Parathyroid adenoma (tissue), 2 donors: ENCODE results near the gene MLXIP.
"Not testable (repeated sequence)": the region's sequence is repeated elsewhere in the genome, so short reads cannot be mapped to it uniquely, and the experiment has no call there.

Experiments
- H2AFZ ChIP-seq: fragments of 300-600 bp; sonication (generic); one replicate; pipeline ENCODE4 v1.7.0; 2017; ENCODE audit warnings: antibody characterized with exemption, mild to moderate bottlenecking
- H3K27ac ChIP-seq: fragments of 300-600 bp; sonication (generic); one replicate; pipeline ENCODE4 v1.7.0; 2017
- H3K27me3 ChIP-seq: fragments of 300-600 bp; sonication (generic); one replicate; pipeline ENCODE4 v1.7.0; 2017; ENCODE audit warnings: low read length; ENCODE audit not compliant: control insufficient read depth, insufficient read depth
- H3K36me3 ChIP-seq: fragments of 300-600 bp; sonication (generic); one replicate; pipeline ENCODE4 v1.7.0; 2017; ENCODE audit warnings: low read length; ENCODE audit not compliant: control insufficient read depth, insufficient read depth
- H3K4me1 ChIP-seq: fragments of 300-600 bp; sonication (generic); one replicate; pipeline ENCODE4 v1.7.0; 2017; ENCODE audit warnings: control low read depth
- H3K4me2 ChIP-seq: fragments of 300-600 bp; sonication (generic); one replicate; pipeline ENCODE4 v1.7.0; 2017; ENCODE audit warnings: low read length
- H3K4me3 ChIP-seq: fragments of 300-600 bp; sonication (generic); one replicate; pipeline ENCODE4 v1.7.0; 2017; ENCODE audit warnings: low read depth, low read length
- H3K79me2 ChIP-seq: fragments of 300-600 bp; sonication (generic); one replicate; pipeline ENCODE4 v1.7.0; 2017; ENCODE audit warnings: control low read depth
- H3K9ac ChIP-seq: fragments of 300-600 bp; sonication (generic); one replicate; pipeline ENCODE4 v1.7.0; 2017; ENCODE audit warnings: mild to moderate bottlenecking
- H3K9me3 ChIP-seq: fragments of 300-600 bp; sonication (generic); one replicate; pipeline ENCODE4 v1.7.0; 2017; ENCODE audit warnings: low read length; ENCODE audit not compliant: control insufficient read depth
- TF ChIP-seq, protein P1 (sequence below): fragments of 300-600 bp; sonication (generic); IDR thresholded peaks from one replicate; pipeline ENCODE4 v1.7.0; 2017; ENCODE audit warnings: antibody characterized with exemption, mild to moderate bottlenecking
- donor health status: primary hyperparathyroidism.

Gene MLXIP

DNA sequence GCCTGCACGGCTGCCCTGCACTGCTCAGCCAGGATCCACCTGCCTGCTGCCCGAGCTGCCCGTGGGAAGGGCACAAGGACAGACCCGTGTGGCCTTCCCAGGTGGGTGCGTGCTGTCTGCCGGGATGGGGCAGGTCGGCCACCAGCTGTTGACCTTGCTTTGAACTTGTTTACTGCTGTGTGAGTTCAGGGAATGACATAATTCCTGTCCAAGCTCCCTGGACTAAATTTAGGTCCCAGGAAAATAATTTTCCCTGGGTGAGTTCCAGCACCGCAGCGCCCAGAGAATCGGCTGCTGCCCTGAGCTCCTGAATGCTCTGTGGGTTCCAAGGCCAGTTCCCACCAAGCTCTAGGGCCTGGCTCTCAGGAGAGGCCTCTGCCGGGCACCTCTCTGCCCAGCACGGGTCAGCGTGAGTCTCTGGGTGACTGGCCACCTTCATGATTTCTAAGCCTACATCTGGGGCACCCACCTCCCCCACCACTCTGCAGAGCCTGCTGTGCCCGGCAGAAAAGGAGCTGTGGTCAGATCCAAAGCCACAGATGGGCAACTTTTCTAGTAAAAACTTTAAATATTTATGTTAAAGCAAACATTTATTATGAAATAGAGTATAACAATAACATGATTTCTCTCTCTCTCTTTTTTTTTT is 27.2 kb upstream of the MLXIP start:
- TF ChIP-seq, protein P1, sequence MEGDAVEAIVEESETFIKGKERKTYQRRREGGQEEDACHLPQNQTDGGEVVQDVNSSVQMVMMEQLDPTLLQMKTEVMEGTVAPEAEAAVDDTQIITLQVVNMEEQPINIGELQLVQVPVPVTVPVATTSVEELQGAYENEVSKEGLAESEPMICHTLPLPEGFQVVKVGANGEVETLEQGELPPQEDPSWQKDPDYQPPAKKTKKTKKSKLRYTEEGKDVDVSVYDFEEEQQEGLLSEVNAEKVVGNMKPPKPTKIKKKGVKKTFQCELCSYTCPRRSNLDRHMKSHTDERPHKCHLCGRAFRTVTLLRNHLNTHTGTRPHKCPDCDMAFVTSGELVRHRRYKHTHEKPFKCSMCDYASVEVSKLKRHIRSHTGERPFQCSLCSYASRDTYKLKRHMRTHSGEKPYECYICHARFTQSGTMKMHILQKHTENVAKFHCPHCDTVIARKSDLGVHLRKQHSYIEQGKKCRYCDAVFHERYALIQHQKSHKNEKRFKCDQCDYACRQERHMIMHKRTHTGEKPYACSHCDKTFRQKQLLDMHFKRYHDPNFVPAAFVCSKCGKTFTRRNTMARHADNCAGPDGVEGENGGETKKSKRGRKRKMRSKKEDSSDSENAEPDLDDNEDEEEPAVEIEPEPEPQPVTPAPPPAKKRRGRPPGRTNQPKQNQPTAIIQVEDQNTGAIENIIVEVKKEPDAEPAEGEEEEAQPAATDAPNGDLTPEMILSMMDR = no peak
- H3K9ac ChIP-seq = no peak overlapping the region

DNA sequence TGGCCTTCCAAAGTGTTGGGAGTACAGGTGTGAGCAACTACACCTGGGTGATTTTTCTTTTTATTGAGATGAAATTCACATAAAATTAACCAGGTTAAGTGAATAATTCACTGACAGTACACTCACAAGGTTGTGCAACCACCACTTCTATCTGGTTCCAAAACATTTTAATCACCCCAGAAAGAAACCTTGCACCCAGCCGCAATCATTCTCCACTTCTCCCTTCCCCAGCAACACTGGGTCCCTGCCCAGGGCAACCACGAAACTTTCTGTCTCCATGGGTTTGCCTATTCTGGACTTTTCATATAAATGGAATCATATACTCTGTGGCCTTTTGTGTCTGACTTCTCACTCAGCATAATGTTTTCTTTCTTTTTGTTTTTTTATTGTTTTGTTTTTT is 26.3 kb upstream of the MLXIP start:
- no peak overlapping the region for H3K27ac ChIP-seq

More for the DNA sequence above, 27.2 kb upstream of the MLXIP start:
- H3K36me3 ChIP-seq = no peaks in the 10 kb centered on the region
- no peak overlapping the region for H3K4me3 ChIP-seq
- H3K4me2 ChIP-seq = peak overlapping the region; percentile 58
- peaks cover 8% of the 10 kb centered on the region for H3K4me1 ChIP-seq
- H3K27ac ChIP-seq = peak overlapping the region; percentile 42
- peaks cover 3% of the 10 kb centered on the region for H3K79me2 ChIP-seq
- peak overlapping the region; percentile 53 for H2AFZ ChIP-seq
- H3K9me3 ChIP-seq = no peaks in the 10 kb centered on the region
- no peaks in the 10 kb centered on the region for H3K27me3 ChIP-seq

GRCh38 chr12:122054842-122055520 is 23.6 kb upstream of the MLXIP start:
- Histone ChIP-seq H3K9ac (no peak overlapping the region), H3K4me1 (peaks cover 8% of the 10 kb centered on the region), H3K27me3 (no peaks in the 10 kb centered on the region), H3K4me3 (no peak overlapping the region), H3K27ac (peak overlapping the region; percentile 15), H2AFZ (no peak overlapping the region), H3K36me3 (no peaks in the 10 kb centered on the region), H3K4me2 (no peak overlapping the region), H3K79me2 (peaks cover 3% of the 10 kb centered on the region), H3K9me3 (no peaks in the 10 kb centered on the region)
- TF ChIP-seq, protein P1 = no peak

More for the DNA sequence above, 26.3 kb upstream of the MLXIP start:
- no peaks in the 10 kb centered on the region for H3K9me3 ChIP-seq
- no peak overlapping the region for H3K4me3 ChIP-seq
- no peak overlapping the region for H3K9ac ChIP-seq
- H3K4me2 ChIP-seq = no peak overlapping the region
- H3K27me3 ChIP-seq = no peaks in the 10 kb centered on the region
- H2AFZ ChIP-seq = no peak overlapping the region
- TF ChIP-seq, protein P1 = no peak
- H3K36me3 ChIP-seq = no peaks in the 10 kb centered on the region
- H3K4me1 ChIP-seq = peaks cover 8% of the 10 kb centered on the region
- peaks cover 3% of the 10 kb centered on the region for H3K79me2 ChIP-seq

- not testable (repeated sequence) for H3K36me3 ChIP-seq, H3K27ac ChIP-seq, H3K4me3 ChIP-seq
Measured at GRCh38 chr12:122056406-122056805, 22.1 kb upstream of the MLXIP start.

GRCh38 chr12:122057007-122057735 is 21.4 kb upstream of the MLXIP start:
- H3K9me3 ChIP-seq = no peaks in the 10 kb centered on the region
- no peaks in the 10 kb centered on the region for H3K36me3 ChIP-seq
- H3K27ac ChIP-seq = no peak overlapping the region
- no peak overlapping the region for H2AFZ ChIP-seq
- no peak overlapping the region for H3K4me3 ChIP-seq
- no peak overlapping the region for H3K9ac ChIP-seq
- peaks cover 3% of the 10 kb centered on the region for H3K79me2 ChIP-seq
- H3K27me3 ChIP-seq = no peaks in the 10 kb centered on the region
- TF ChIP-seq, protein P1 = no peak
- no peaks in the 10 kb centered on the region for H3K4me1 ChIP-seq
- no peak overlapping the region for H3K4me2 ChIP-seq

More at GRCh38 chr12:122056406-122056805, 22.1 kb upstream of the MLXIP start:
- H3K4me1 ChIP-seq, H3K9me3 ChIP-seq, H3K4me2 ChIP-seq, H2AFZ ChIP-seq, H3K27me3 ChIP-seq, H3K9ac ChIP-seq, H3K79me2 ChIP-seq: not testable (repeated sequence)
